Measurements from ENCODE around the gene PRR23E. TPM values are rescaled to one million over a fixed set of nuclear protein-coding genes. Genes with fewer than 3 reads are reported as not detected.

Gene PRR23E
- total RNA-seq, 2 experiments from 2014 or later, result not detected

DNA sequence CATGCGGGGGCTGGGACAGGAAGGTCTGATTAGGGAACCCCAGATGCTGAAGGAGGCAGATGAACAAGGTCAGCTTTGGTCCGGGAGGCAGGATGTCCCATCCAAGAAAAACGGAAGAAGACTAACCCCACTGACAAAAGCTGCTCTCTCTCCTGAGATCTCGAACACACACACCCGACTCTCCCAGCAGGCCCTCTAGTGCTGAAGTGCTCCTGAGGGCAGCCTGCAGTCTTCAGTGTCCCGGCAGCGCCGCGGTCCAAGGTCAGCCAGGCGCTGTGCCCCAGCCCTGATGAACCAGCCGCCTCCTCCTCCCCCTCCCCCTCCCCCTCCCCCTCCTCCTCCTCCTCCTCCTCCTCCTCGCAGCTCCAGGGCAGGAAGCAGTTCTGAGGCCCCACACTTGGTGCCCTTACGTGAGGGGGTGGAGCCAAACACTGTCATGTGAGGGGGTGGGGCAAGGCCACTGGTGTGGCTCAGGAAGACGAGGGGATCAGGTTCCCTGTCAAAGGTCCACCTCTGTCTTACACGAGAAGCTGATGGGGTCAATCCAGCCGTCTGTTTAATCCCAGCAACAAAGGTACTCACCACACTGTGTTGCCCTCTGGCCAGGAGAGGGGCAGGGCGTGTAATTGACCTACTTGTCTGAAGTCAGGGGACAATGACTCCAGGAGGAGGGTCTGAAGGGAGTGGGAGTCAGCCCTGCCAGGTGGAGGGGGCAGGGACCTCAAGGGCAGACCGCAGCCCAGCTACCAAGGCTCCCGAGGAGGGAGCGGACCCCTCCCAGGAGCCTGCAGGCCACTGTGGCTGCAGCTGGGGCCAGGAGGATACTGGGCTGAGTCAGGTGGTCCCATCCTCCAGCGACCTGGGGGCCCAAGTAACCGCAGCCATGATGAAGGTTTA lies 34.3 kb downstream of the PRR23E start:
- H3K27ac Mint-ChIP-seq, result no peak overlapping the region
- peaks cover 0 to 7% of the 10 kb centered on the region in 2 experiments for H3K27me3 ChIP-seq (ENCODE audit: control insufficient read depth in 1 of 2, insufficient read depth in 2 of 2, low read length in 2 of 2)
- peak overlapping the region; percentile 6 for H3K4me3 ChIP-seq (ENCODE audit: low read length)
- H3K4me1 Mint-ChIP-seq (ENCODE audit: low read depth), result peaks cover 23% of the 10 kb centered on the region
- peaks cover 4% of the 10 kb centered on the region for H3K9me3 Mint-ChIP-seq
- H3K36me3 ChIP-seq (ENCODE audit: insufficient read depth, low read length), result no peaks in the 10 kb centered on the region
- peaks cover 13 to 32% of the 10 kb centered on the region in 2 experiments for H3K9me3 ChIP-seq (ENCODE audit: control insufficient read depth in 1 of 2, insufficient read depth in 1 of 2, low read length in 2 of 2)
- intact Hi-C loops (cut with DNase I, micrococcal nuclease), result no loop called here
- POLR2A ChIA-PET, result no interaction called here
- CTCF ChIA-PET, result no interaction called here
- ATAC-seq (ENCODE audit: poor library complexity) (peak; percentile 73), DNase-seq (peak in 3 of 14 experiments; percentile 18 to 25 (median 22))
- H3K27me3 Mint-ChIP-seq, result peaks cover 6% of the 10 kb centered on the region
- H3K4me3 Mint-ChIP-seq, result peak overlapping the region; percentile 68
- H3K27ac ChIP-seq (ENCODE audit: low read depth in 1 of 2, low read length in 2 of 2), result no peak overlapping the region
- H3K4me1 ChIP-seq (ENCODE audit: insufficient read depth, low read length), result no peaks in the 10 kb centered on the region
- H3K36me3 Mint-ChIP-seq (ENCODE audit: low read depth), result no peaks in the 10 kb centered on the region
- TF ChIP-seq, protein P1, sequence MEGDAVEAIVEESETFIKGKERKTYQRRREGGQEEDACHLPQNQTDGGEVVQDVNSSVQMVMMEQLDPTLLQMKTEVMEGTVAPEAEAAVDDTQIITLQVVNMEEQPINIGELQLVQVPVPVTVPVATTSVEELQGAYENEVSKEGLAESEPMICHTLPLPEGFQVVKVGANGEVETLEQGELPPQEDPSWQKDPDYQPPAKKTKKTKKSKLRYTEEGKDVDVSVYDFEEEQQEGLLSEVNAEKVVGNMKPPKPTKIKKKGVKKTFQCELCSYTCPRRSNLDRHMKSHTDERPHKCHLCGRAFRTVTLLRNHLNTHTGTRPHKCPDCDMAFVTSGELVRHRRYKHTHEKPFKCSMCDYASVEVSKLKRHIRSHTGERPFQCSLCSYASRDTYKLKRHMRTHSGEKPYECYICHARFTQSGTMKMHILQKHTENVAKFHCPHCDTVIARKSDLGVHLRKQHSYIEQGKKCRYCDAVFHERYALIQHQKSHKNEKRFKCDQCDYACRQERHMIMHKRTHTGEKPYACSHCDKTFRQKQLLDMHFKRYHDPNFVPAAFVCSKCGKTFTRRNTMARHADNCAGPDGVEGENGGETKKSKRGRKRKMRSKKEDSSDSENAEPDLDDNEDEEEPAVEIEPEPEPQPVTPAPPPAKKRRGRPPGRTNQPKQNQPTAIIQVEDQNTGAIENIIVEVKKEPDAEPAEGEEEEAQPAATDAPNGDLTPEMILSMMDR (IDR thresholded peaks at IDR 0.05), result no peak

DNA sequence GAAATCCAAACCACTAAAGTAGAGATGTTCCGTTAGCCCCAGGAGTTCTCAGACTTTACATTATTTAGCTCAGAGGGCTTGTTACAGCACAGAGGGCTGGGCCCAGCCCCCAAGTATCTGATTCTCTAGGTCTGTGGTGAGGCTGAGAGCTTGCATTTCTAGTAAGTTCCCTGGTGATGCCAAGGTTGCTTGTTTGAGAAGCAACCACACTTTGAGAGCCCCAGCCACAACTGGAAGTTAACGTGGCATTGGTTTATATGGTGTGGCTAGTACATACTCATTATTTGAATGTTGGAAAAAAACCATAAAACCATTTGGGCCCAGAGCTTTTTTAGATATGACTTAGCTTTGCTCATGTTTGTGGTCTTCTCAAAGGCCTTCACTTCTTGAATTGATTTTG lies 35.9 kb downstream of the PRR23E start:
- H3K9me3 ChIP-seq (ENCODE audit: control insufficient read depth in 1 of 2, insufficient read depth in 1 of 2, low read length in 2 of 2), result peaks cover 13 to 39% of the 10 kb centered on the region in 2 experiments
- H3K4me1 ChIP-seq (ENCODE audit: insufficient read depth, low read length), result no peaks in the 10 kb centered on the region
- POLR2A ChIA-PET, result no interaction called here
- H3K36me3 Mint-ChIP-seq (ENCODE audit: low read depth), result no peaks in the 10 kb centered on the region
- TF ChIP-seq, protein P1 (IDR thresholded peaks at IDR 0.05), result no peak
- H3K27ac ChIP-seq (ENCODE audit: low read depth in 1 of 2, low read length in 2 of 2), result no peak overlapping the region
- H3K36me3 ChIP-seq (ENCODE audit: insufficient read depth, low read length), result no peaks in the 10 kb centered on the region
- peaks cover 6% of the 10 kb centered on the region for H3K27me3 Mint-ChIP-seq
- peaks cover 16% of the 10 kb centered on the region for H3K4me1 Mint-ChIP-seq (ENCODE audit: low read depth)
- peaks cover 4% of the 10 kb centered on the region for H3K9me3 Mint-ChIP-seq
- ATAC-seq (ENCODE audit: poor library complexity) (no peak), DNase-seq (no peak)
- CTCF ChIA-PET, result no interaction called here
- no peak overlapping the region for H3K4me3 Mint-ChIP-seq
- intact Hi-C loops (cut with DNase I, micrococcal nuclease), result no loop called here
- no peak overlapping the region for H3K4me3 ChIP-seq (ENCODE audit: low read length)
- no peak overlapping the region for H3K27ac Mint-ChIP-seq
- peaks cover 0 to 7% of the 10 kb centered on the region in 2 experiments for H3K27me3 ChIP-seq (ENCODE audit: control insufficient read depth in 1 of 2, insufficient read depth in 2 of 2, low read length in 2 of 2)

DNA sequence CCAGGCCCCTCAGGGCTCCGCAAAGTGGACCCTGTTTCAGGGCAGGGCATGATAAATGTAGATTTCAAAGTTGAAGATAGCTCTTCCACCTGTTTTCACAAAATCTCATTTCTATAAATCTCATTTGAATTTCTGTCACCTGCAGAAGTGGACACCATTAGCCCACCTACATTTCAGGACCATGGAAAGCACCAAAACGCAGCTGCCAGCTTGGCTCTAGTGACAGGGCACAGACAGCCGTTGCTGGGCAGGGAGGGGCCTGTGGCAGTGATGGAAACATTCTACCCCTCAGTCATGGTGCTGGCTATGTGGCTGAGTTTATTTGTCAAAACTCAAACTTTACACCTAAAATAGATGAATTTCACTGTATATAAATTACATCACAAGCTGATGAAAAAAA lies 40.4 kb downstream of the PRR23E start:
- no peaks in the 10 kb centered on the region for H3K27me3 Mint-ChIP-seq
- POLR2A ChIA-PET, result no interaction called here
- no peak for ATAC-seq (ENCODE audit: poor library complexity)
- DNase-seq, result no peak
- Histone ChIP-seq H3K9me3 (ENCODE audit: control insufficient read depth in 1 of 2, insufficient read depth in 1 of 2, low read length in 2 of 2) (peaks cover 5 to 24% of the 10 kb centered on the region in 2 experiments), H3K4me3 (ENCODE audit: low read length) (no peak overlapping the region), H3K27ac (ENCODE audit: low read depth in 1 of 2, low read length in 2 of 2) (no peak overlapping the region), H3K27me3 (ENCODE audit: control insufficient read depth in 1 of 2, insufficient read depth in 2 of 2, low read length in 2 of 2) (peaks cover 0 to 2% of the 10 kb centered on the region in 2 experiments), H3K4me1 (ENCODE audit: insufficient read depth, low read length) (no peaks in the 10 kb centered on the region), H3K36me3 (ENCODE audit: insufficient read depth, low read length) (no peaks in the 10 kb centered on the region)
- H3K36me3 Mint-ChIP-seq (ENCODE audit: low read depth), result no peaks in the 10 kb centered on the region
- peaks cover 2% of the 10 kb centered on the region for H3K9me3 Mint-ChIP-seq
- TF ChIP-seq, protein P1 (IDR thresholded peaks at IDR 0.05), result no peak
- no peak overlapping the region for H3K4me3 Mint-ChIP-seq
- CTCF ChIA-PET, result no interaction called here
- intact Hi-C loops (cut with DNase I, micrococcal nuclease), result no loop called here
- H3K4me1 Mint-ChIP-seq (ENCODE audit: low read depth), result no peaks in the 10 kb centered on the region
- H3K27ac Mint-ChIP-seq, result no peak overlapping the region

All from CD4-positive, alpha-beta T cell (primary cell).